ENCODE measurements around the gene PGM3.
A peak's percentile ranks its signal among the peaks of the same experiment; 100 is the strongest.
"Not testable (repeated sequence)": the region's sequence is repeated elsewhere in the genome, so short reads cannot be mapped to it uniquely, and the experiment has no call there.

PGM3 gene

GRCh38 chr6:83202031-83202430, 9.0 kb upstream of the PGM3 start:
- Histone ChIP-seq H3K27me3 (no peaks in the 10 kb centered on the region), H3K4me2 (no peak overlapping the region), H4K20me1 (no peaks in the 10 kb centered on the region), H3K36me3 (no peaks in the 10 kb centered on the region), H3K9ac (no peak overlapping the region), H3K4me1 (no peaks in the 10 kb centered on the region), H3K4me3 (no peak overlapping the region), H3K27ac (no peak overlapping the region), H3K9me3 (no peaks in the 10 kb centered on the region)
- no peak for TF ChIP-seq Cebpa-rat (IDR thresholded peaks at IDR 0.05)

DNA sequence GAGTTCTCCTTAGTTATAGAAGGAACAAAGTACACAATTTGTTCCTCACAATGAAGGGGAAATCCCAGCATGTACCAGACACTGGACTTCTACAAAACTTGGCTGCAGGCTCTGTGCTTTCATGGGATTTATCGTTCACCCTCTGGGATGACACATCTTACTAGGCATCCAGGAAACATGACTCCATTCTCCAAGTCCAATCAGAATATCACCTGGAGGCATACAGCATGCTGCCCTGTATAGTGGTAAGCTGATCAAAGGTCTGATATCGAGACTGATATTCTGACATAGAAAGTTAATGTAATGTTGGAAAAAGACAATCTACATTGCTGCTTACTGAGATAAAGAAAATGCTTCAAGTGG, 6.8 kb upstream of the PGM3 start:
- no peaks in the 10 kb centered on the region for H3K27me3 ChIP-seq
- no peaks in the 10 kb centered on the region for H3K9me3 ChIP-seq
- no peak overlapping the region for H3K4me3 ChIP-seq
- H4K20me1 ChIP-seq = no peaks in the 10 kb centered on the region
- H3K27ac ChIP-seq = no peak overlapping the region
- no peaks in the 10 kb centered on the region for H3K4me1 ChIP-seq
- TF ChIP-seq Cebpa-rat (IDR thresholded peaks at IDR 0.05) = no peak
- no peak overlapping the region for H3K4me2 ChIP-seq
- no peak overlapping the region for H3K9ac ChIP-seq
- no peaks in the 10 kb centered on the region for H3K36me3 ChIP-seq

- peaks cover 2% of the 10 kb centered on the region; the same call in 1 of the 2 replicates for H3K4me1 ChIP-seq
- H3K4me3 ChIP-seq = no peak overlapping the region
- no peak for TF ChIP-seq Cebpa-rat (IDR thresholded peaks at IDR 0.05)
- no peaks in the 10 kb centered on the region for H4K20me1 ChIP-seq
- no peak overlapping the region for H3K27ac ChIP-seq
- H3K36me3 ChIP-seq = no peaks in the 10 kb centered on the region
- H3K9me3 ChIP-seq = no peaks in the 10 kb centered on the region
- no peaks in the 10 kb centered on the region for H3K27me3 ChIP-seq
- H3K4me2 ChIP-seq = no peak overlapping the region
- no peak overlapping the region for H3K9ac ChIP-seq
Observed at GRCh38 chr6:83199173-83199862, 6.3 kb upstream of the PGM3 start.

GRCh38 chr6:83198486-83199172, 5.6 kb upstream of the PGM3 start:
- no peak overlapping the region for H3K9ac ChIP-seq
- H3K4me2 ChIP-seq = no peak overlapping the region
- H3K9me3 ChIP-seq = no peaks in the 10 kb centered on the region
- no peaks in the 10 kb centered on the region for H3K36me3 ChIP-seq
- H3K27ac ChIP-seq = no peak overlapping the region
- no peaks in the 10 kb centered on the region for H4K20me1 ChIP-seq
- H3K4me3 ChIP-seq = no peak overlapping the region
- peaks cover 7% of the 10 kb centered on the region; the same call in 1 of the 2 replicates for H3K4me1 ChIP-seq
- TF ChIP-seq Cebpa-rat (IDR thresholded peaks at IDR 0.05) = no peak
- no peaks in the 10 kb centered on the region for H3K27me3 ChIP-seq

GRCh38 chr6:83193747-83194566, 892 bp upstream of the PGM3 start:
- Histone ChIP-seq H3K9me3 (no peaks in the 10 kb centered on the region), H4K20me1 (no peaks in the 10 kb centered on the region), H3K9ac (peak overlapping the region; percentile 83), H3K36me3 (no peaks in the 10 kb centered on the region), H3K4me3 (peak overlapping the region; percentile 79), H3K27me3 (no peaks in the 10 kb centered on the region), H3K4me2 (peak overlapping the region; percentile 85), H3K4me1 (peaks cover 7% of the 10 kb centered on the region; the same call in 1 of the 2 replicates), H3K27ac (peak overlapping the region; percentile 78)
- TF ChIP-seq Cebpa-rat (IDR thresholded peaks at IDR 0.05) = no peak

GRCh38 chr6:83192456-83192855, 609 bp downstream of the PGM3 start:
- peak overlapping the region; percentile 78; the same call in 1 of the 2 replicates for H3K27ac ChIP-seq
- peak overlapping the region; percentile 79 for H3K4me3 ChIP-seq
- peak overlapping the region; percentile 71 for H3K4me2 ChIP-seq
- no peaks in the 10 kb centered on the region for H3K9me3 ChIP-seq
- no peak for TF ChIP-seq Cebpa-rat (IDR thresholded peaks at IDR 0.05)
- H3K36me3 ChIP-seq = no peaks in the 10 kb centered on the region
- H3K27me3 ChIP-seq = no peaks in the 10 kb centered on the region
- no peaks in the 10 kb centered on the region for H4K20me1 ChIP-seq
- peaks cover 7% of the 10 kb centered on the region; the same call in 1 of the 2 replicates for H3K4me1 ChIP-seq
- peak overlapping the region; percentile 83 for H3K9ac ChIP-seq

DNA sequence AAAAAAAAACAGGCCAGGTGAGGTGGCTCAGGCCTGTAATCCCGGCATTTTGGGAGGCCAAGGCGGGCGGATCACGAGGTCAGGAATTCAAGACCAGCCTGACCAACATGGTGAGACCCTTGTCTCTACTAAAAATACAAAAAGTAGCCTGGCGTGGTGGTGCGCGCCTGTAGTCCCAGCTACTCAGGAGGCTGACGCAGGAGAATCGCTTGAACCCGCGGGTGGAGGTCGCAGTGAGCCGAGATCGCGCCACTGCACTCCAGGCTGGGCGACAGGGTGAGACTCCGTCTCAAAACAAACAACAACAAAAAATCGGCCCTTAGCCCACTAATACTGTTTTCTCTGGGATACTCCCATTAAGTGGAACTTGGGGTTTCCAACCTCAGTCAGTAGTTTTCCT, 1.1 kb downstream of the PGM3 start:
- Histone ChIP-seq H3K9ac (0 out of 2 replicates have a peak overlapping the region, but pooled peaks have one; percentile 83), H3K4me2 (peak overlapping the region; percentile 71), H3K4me3 (peak overlapping the region; percentile 79)
- H3K4me1 ChIP-seq, H3K9me3 ChIP-seq, H3K36me3 ChIP-seq, H3K27ac ChIP-seq, H4K20me1 ChIP-seq, H3K27me3 ChIP-seq: not testable (repeated sequence)

DNA sequence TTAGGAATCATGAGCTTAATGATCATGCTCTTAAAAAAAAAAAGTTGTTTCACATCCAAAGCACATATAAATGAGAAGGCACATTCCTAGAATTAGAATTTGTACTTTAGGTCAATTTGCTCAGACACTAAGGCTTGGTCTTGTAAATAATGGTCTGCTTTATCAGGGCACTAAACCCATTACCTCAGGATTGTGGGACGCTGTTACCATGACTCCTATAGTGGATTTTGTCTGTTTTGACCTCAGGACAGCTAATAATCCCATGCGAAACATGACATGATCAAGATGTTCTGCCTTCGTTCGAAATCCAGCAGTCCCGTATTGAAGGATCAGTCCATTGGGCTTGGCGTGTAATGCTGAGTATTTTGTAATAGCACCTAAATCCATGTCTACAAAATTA, 2.4 kb downstream of the PGM3 start:
- peaks cover 7% of the 10 kb centered on the region; the same call in 1 of the 2 replicates for H3K4me1 ChIP-seq
- peaks cover 7% of the 10 kb centered on the region for H3K36me3 ChIP-seq
- no peak overlapping the region for H3K9ac ChIP-seq
- no peak overlapping the region for H3K4me3 ChIP-seq
- no peaks in the 10 kb centered on the region for H3K9me3 ChIP-seq
- TF ChIP-seq Cebpa-rat (IDR thresholded peaks at IDR 0.05) = no peak
- H3K4me2 ChIP-seq = no peak overlapping the region
- H3K27ac ChIP-seq = no peak overlapping the region
- no peaks in the 10 kb centered on the region for H3K27me3 ChIP-seq
- no peaks in the 10 kb centered on the region for H4K20me1 ChIP-seq

DNA sequence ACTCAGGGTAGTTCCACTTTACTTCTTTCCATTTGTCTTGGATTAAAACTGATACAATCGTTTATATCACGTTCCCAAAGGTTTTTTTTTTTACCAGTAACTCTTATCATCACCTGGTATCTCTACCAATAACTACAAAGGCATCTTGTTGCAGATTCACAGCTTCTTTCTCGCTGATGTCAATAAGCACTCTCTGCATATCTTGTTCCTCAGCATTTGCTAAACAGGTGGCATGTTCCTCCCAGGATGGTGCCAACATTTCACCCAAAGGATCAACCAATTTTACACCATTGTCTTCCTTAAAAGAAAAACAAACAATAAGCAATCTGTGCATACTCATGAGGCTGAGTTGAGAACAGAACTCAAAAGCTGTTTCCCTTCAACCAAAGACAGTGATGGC, 4.6 kb downstream of the PGM3 start:
- Histone ChIP-seq H4K20me1 (no peaks in the 10 kb centered on the region), H3K27ac (no peak overlapping the region), H3K36me3 (peaks cover 19% of the 10 kb centered on the region), H3K9ac (no peak overlapping the region), H3K4me2 (no peak overlapping the region), H3K4me3 (no peak overlapping the region), H3K27me3 (no peaks in the 10 kb centered on the region), H3K9me3 (no peaks in the 10 kb centered on the region), H3K4me1 (no peaks in the 10 kb centered on the region)
- no peak for TF ChIP-seq Cebpa-rat (IDR thresholded peaks at IDR 0.05)

DNA sequence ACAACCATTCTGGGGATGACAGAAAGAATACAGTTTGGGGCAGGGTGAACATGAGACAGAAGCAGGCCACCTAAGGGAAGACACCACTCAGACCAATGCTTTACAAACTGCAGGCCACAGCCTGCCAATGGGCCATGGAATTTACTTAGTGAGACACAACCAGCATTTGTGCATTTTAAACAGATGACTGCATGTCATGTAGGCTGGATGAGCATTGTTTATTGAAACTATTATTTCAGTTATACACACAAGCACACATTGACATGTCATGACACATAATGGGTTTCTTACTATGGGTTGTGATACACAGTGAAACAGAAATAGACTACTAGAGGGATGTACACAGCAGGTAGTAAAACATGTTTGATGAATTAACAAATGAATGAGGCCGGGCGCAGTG, 8.0 kb downstream of the PGM3 start:
- Histone ChIP-seq H3K9ac (no peak overlapping the region), H3K27me3 (no peaks in the 10 kb centered on the region), H3K36me3 (peaks cover 38% of the 10 kb centered on the region), H3K27ac (no peak overlapping the region), H3K4me3 (no peak overlapping the region), H3K4me2 (no peak overlapping the region), H3K4me1 (no peaks in the 10 kb centered on the region), H4K20me1 (no peaks in the 10 kb centered on the region), H3K9me3 (no peaks in the 10 kb centered on the region)
- no peak for TF ChIP-seq Cebpa-rat (IDR thresholded peaks at IDR 0.05)
